Ovary (tissue), 9 donors: ENCODE measurements around the gene MYO5C. TPM values are rescaled to one million over a fixed set of nuclear protein-coding genes. Genes with fewer than 3 reads are reported as not detected.

Experiments
- DNase-seq, 5 donors: peaks; one replicate each; pipeline ENCODE4 v3.0.0-alpha.2; 2019 to 2020
- H3K27ac ChIP-seq, 2 donors: fragments of 200-600 bp; one replicate each; pipeline versions ENCODE4 v1.5.1 to v1.8.0; 2019 to 2022
- H3K27me3 ChIP-seq: fragments of 200-600 bp; one replicate; pipeline ENCODE4 v1.8.0; 2022
- H3K36me3 ChIP-seq: fragments of 200-600 bp; sonication (generic); one replicate; pipeline ENCODE4 v1.5.1; 2019
- H3K4me1 ChIP-seq: one replicate; pipeline ENCODE4 v1.8.1; 2013; ENCODE audit warnings: mild to moderate bottlenecking, moderate library complexity; ENCODE audit not compliant: insufficient read depth
- H3K4me3 ChIP-seq: fragments of 200-600 bp; sonication (generic); one replicate; pipeline ENCODE4 v1.5.1; 2017
- H3K9me3 ChIP-seq, 2 donors: fragments of 200-600 bp in 1 of 2; sonication (generic) in 1 of 2; one replicate each; pipeline versions ENCODE4 v1.5.1 to v1.8.1; 2013 to 2019; ENCODE audit warnings: mild to moderate bottlenecking in 1 of 2, moderate library complexity in 1 of 2
- CTCF ChIP-seq, 3 donors: fragments of 450-650 bp in 2 of 3; fragments of 200-600 bp in 1 of 3; IDR thresholded peaks; one replicate each; pipeline versions ENCODE4 v1.5.1 to v1.8.0; 2016 to 2022; ENCODE audit warnings: antibody characterized with exemption in 3 of 3, mild to moderate bottlenecking in 1 of 3
- EP300 ChIP-seq: sonication (generic); formaldehyde crosslinking; IDR thresholded peaks from one replicate; pipeline ENCODE4 v1.6.1; 2017; ENCODE audit warnings: antibody characterized with exemption
- POLR2A ChIP-seq: fragments of 450-650 bp; IDR thresholded peaks from one replicate; pipeline ENCODE4 v1.6.1; 2017; ENCODE audit warnings: antibody characterized with exemption, mild to moderate bottlenecking, moderate library complexity
- WGBS, 3 donors: extraction: QIAGEN DNeasy Blood & Tissue Kit in 1 of 3; methylation state at CpG; one replicate each; pipeline versions ENCODE4 v1.1.5 to v1.1.7; 2013 to 2017; 5-methylcytosine and 5-hydroxymethylcytosine counted together
- intact Hi-C, 4 donors: fragments of 100-400 bp; cut with DNase I; formaldehyde crosslinking; loops; one replicate each; pipeline versions ENCODE4 v1.11.0 to v1.15.1; 2022 to 2023
- polyA plus RNA-seq, 2 donors: library from polyadenylated mRNA; stranded (reverse); fragments of 200-250 nt in 1 of 2; fragments of 350-450 nt in 1 of 2; fragmentation: Illumina TruSeq in 1 of 2; extraction: RNeasy Lipid Tissue Mini Kit (QIAGEN cat#74804) in 1 of 2; gene quantifications; one replicate each; pipeline ENCODE4 v1.2.3, GENCODE V29; 2013 to 2014
- total RNA-seq, 7 donors: library from RNA; depleted of rRNA in 2 of 7; stranded (reverse); fragments of >200 nt in 2 of 7; fragmentation: NEBNext Ultra II Directional in 3 of 7; extraction: Animal tissue kit (Norgen Biotek cat#: 25700) in 3 of 7; gene quantifications; one replicate each; pipeline versions ENCODE4 v1.1.0 to v1.2.4, GENCODE V29; 2016 to 2023
- donor health status: DM: no; HTN: no; CAD: no; lungs with moderate emphysema.
- donor health status: DM: no; HTN: no; CAD: no.
- donor health status: Bipolar disorder and iron deficiency.
- donor health status: DM: yes; HTN: yes; CAD: no.
- donor health status: DM: no; HTN: no; CAD: no.
- donor health status: DM: yes; HTN: yes; CAD: no.

Gene MYO5C
- total and polyA plus RNA-seq, 9 donors, result 1.1 to 23.6 (median 7.1) TPM

DNA sequence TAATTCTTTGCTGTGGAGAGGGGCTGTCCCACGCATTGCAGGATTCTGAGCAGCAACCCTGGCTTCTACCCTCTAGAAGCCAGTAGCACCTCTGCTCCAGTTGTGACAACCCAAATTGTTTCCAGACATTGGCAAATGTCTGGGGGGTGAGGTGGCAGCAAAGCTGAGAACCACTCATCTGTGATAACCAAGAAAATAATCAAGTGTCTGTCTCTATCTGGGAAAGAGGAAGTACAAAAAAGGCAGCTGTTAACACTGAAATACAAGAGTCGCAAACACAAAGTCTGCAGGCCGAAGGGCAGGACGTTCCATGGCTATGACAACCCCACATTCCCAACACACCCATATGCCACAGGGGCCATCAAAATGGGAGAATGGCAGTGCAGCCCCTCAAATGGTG is 62.2 kb downstream of the MYO5C start:
- Histone ChIP-seq H3K9me3 (no peaks in the 10 kb centered on the region), H3K27ac (no peak overlapping the region), H3K4me1 (no peaks in the 10 kb centered on the region), H3K36me3 (no peaks in the 10 kb centered on the region), H3K27me3 (no peaks in the 10 kb centered on the region), H3K4me3 (no peak overlapping the region)
- no peak for TF ChIP-seq CTCF (IDR thresholded peaks at IDR 0.05)
- no peak for TF ChIP-seq EP300
- no peak for TF ChIP-seq POLR2A
- 76 to 81% (median 79%) methylated on average over 4 of the region's 4 CpGs for WGBS, 3 donors
- intact Hi-C loops, result no loop called here
- no peak for DNase-seq

DNA sequence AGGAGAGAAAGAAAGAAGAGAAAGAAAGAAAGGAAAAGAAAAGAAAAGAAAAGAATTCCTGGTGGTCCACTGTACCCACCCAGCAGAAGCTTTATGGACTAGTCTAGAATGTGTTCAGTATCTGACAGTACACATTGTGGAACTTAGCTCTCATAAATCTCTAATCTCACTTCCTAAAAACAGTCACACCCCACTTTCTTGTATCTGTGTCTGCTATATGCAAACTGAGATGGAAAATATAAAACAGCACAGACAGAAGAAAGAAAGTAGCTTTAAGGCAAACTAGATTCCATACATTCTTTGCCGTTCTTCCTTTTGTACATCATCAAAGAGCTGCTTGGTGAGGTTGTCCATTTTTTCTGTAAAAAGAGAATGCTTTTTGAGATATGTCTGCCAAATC is 63.3 kb downstream of the MYO5C start:
- intact Hi-C loops, result no loop called here
- 25 to 28% (median 26%) methylated on average over 1 of the region's 1 CpG for WGBS, 3 donors

DNA sequence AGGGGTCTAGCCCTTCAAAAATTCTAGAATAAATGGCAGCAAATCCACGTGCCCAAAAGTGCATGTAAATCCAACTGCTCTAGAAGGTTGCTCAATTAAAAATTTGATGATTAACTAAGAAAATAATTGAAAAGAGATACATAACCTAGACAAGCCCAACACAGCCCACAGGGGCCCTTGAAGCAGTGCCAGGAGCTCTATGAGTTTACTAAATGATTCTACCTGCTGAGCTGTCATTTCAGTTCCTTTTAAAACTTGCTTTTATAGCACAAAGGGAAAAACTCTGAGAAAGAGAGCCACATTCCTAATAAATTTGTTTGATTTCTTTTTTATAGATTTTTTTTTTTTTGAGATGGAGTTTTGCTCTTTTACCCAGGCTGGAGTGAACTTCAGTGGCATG is 65.5 kb downstream of the MYO5C start:
- WGBS, 3 donors, result 54 to 75% (median 71%) methylated on average over 1 of the region's 1 CpG
- intact Hi-C loops, result no loop called here
- no peak for DNase-seq

More for the DNA sequence above, 63.3 kb downstream of the MYO5C start:
- Histone ChIP-seq H3K36me3 (no peaks in the 10 kb centered on the region), H3K4me1 (no peaks in the 10 kb centered on the region), H3K27ac (no peak overlapping the region), H3K9me3 (no peaks in the 10 kb centered on the region), H3K4me3 (no peak overlapping the region), H3K27me3 (no peaks in the 10 kb centered on the region)
- DNase-seq, result no peak
- TF ChIP-seq EP300 (no peak), POLR2A (no peak), CTCF (IDR thresholded peaks at IDR 0.05) (no peak)

GRCh38 chr15:52228921-52229320 is 66.7 kb downstream of the MYO5C start:
- Histone ChIP-seq H3K27ac (no peak overlapping the region), H3K9me3 (no peaks in the 10 kb centered on the region), H3K4me3 (no peak overlapping the region), H3K4me1 (no peaks in the 10 kb centered on the region), H3K27me3 (no peaks in the 10 kb centered on the region), H3K36me3 (no peaks in the 10 kb centered on the region)
- no peak for DNase-seq
- intact Hi-C loops, result no loop called here
- TF ChIP-seq POLR2A (no peak), EP300 (no peak), CTCF (IDR thresholded peaks at IDR 0.05) (no peak)
- WGBS, 3 donors, result 37 to 49% (median 40%) methylated on average over 8 of the region's 8 CpGs

More for the DNA sequence above, 65.5 kb downstream of the MYO5C start:
- Histone ChIP-seq H3K9me3 (no peaks in the 10 kb centered on the region), H3K36me3 (no peaks in the 10 kb centered on the region), H3K4me1 (no peaks in the 10 kb centered on the region), H3K4me3 (no peak overlapping the region), H3K27ac (no peak overlapping the region), H3K27me3 (no peaks in the 10 kb centered on the region)
- TF ChIP-seq POLR2A (no peak), EP300 (no peak), CTCF (IDR thresholded peaks at IDR 0.05) (no peak)
